Esophagus muscularis mucosa (tissue), 4 donors: Measurements from ENCODE around the gene PHF21A.

Experiments
- CTCF ChIP-seq, 3 experiments: fragments of 200-600 bp in 2 of 3; fragments of 450-650 bp in 1 of 3; sonication (generic) in 2 of 3; IDR thresholded peaks; one replicate each; pipeline ENCODE4 v1.5.1; 2017 to 2019; ENCODE audit warnings: antibody characterized with exemption in 3 of 3, mild to moderate bottlenecking in 2 of 3, moderate library complexity in 1 of 3
- EP300 ChIP-seq: sonication (generic); formaldehyde crosslinking; IDR thresholded peaks from one replicate; pipeline ENCODE4 v1.6.1; 2017; ENCODE audit warnings: antibody characterized with exemption
- POLR2A ChIP-seq: fragments of 450-650 bp; IDR thresholded peaks from one replicate; pipeline ENCODE4 v1.6.1; 2017; ENCODE audit warnings: antibody characterized with exemption, moderate library complexity, mild to moderate bottlenecking, low read depth
- POLR2AphosphoS5 ChIP-seq, 2 donors: sonication (generic); formaldehyde crosslinking; IDR thresholded peaks; one replicate each; pipeline ENCODE4 v1.6.1; 2017; ENCODE audit warnings: antibody characterized with exemption in 2 of 2

DNA sequence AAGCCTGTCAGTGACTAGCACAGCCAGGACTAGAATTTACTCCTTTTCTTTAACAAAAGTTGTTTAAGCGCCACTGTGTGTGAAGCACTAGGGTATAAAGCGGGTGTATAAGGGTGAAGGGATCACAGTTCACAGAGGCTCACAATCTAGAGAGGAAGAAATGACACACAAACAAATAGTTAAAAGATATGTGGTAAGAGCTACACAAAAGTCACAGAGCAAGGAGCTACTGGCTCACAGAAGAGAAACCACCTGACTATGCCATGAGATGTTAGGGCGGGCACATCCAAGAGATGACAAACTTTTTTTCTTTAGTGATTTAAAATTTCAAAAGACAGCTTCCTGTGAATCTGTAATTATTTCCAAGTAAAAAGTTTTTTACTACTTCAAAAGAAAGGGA is 55.6 kb downstream of the PHF21A start:
- TF ChIP-seq CTCF (IDR thresholded peaks at IDR 0.05) (no peak), POLR2AphosphoS5 (IDR thresholded peaks at IDR 0.05) (no peak), POLR2A (no peak), EP300 (no peak)
